Breast epithelium (tissue), 3 donors: Measurements from ENCODE around the gene GPR162.

Experiments used
- CTCF ChIP-seq, 3 donors: fragments of 450-650 bp; IDR thresholded peaks; one replicate each; pipeline ENCODE4 v1.5.1; 2016 to 2017; ENCODE audit warnings: antibody characterized with exemption in 3 of 3, mild to moderate bottlenecking in 3 of 3, moderate library complexity in 3 of 3
- POLR2AphosphoS5 ChIP-seq, 3 donors: sonication (generic); formaldehyde crosslinking; IDR thresholded peaks; one replicate each; pipeline ENCODE4 v1.6.1; 2017; ENCODE audit warnings: antibody characterized with exemption in 3 of 3

GRCh38 chr12:6792522-6793201 lies 29.0 kb upstream of the GPR162 start:
- TF ChIP-seq CTCF (IDR thresholded peaks at IDR 0.05) (no peak), POLR2AphosphoS5 (IDR thresholded peaks at IDR 0.05) (no peak)
